Activated CD8-positive, alpha-beta memory T cell treated with anti-CD3 and anti-CD28 coated beads, Interleukin-2, amount 50 U/mL, for 24 hours (primary cell): ENCODE data around the gene LPCAT3.
A peak's percentile ranks its signal among the peaks of the same experiment; 100 is the strongest.

ENCODE experiments used
- DNase-seq: peaks from one replicate; pipeline ENCODE4 v3.0.0-alpha.2; 2020; ENCODE audit errors: extremely low read depth

LPCAT3 gene

GRCh38 chr12:6952863-6953441, 65.3 kb downstream of the LPCAT3 start:
- DNase-seq = no peak

GRCh38 chr12:6952121-6952862, 66.0 kb downstream of the LPCAT3 start:
- no peak for DNase-seq

DNA sequence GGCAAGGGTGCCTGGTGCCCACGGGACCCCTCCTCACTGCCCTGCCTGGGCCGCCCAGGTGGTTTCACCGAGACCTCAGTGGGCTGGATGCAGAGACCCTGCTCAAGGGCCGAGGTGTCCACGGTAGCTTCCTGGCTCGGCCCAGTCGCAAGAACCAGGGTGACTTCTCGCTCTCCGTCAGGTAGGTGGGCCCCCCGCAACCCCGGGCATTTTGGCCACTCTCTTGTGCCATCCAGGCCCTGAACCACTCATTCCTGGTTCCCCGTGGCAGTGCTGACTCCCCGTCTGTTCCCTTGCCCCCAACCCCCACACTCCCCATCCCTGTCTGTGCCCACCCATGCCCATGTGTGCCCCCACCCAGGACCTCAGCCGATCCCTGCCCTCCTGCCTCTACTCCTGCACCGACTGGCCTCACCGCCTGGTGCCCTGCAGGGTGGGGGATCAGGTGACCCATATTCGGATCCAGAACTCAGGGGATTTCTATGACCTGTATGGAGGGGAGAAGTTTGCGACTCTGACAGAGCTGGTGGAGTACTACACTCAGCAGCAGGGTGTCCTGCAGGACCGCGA, 66.6 kb downstream of the LPCAT3 start:
- DNase-seq = no peak

GRCh38 chr12:6950811-6951540, 67.3 kb downstream of the LPCAT3 start, which contains the start of gene PTPN6:
PTPN6 (plus strand) TSS chr12:6951356; CDS start chr12:6951513, 157 bp downstream.
- DNase-seq = no peak

- DNase-seq = no peak
These were observed 67.9 kb downstream of the LPCAT3 start for GRCh38 chr12:6950401-6950801.

DNA sequence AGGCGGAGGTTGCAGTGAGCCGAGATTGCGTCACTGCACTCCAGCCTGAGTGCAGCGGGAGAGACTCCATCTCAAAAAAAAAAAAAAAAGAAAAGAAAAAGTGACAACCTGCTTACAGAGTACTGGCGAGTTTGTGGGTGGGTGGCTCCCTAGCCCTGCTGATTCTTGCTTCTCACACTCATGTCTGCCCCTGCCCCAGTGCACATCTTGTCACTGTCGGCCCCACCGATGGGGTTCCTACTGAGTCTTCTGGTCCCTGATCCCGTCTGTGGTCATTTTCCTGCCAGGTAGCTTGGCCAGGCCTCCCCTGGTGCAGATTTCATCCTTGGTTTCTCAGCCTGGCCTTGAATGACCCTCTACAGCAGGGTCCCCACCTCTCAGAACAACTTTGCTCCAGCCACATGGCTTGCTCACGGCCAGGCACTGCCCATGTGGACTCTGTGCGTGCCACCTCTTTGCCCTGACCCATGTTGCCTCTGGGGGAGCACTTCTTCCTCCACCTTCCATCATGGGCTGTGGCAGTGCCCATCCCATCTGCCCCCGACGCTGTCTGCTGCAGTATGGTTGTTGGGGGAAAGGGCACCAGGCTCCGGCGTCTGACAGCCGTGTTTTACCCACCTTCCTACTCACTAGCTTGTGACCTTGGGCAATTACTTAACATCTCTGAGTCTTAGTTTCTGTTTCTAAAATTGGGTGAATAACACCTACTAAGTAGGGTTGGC, 69.2 kb downstream of the LPCAT3 start:
- no peak for DNase-seq

- DNase-seq = no peak
These were observed 70.7 kb downstream of the LPCAT3 start for GRCh38 chr12:6947615-6948014.

GRCh38 chr12:6946920-6947374, 71.3 kb downstream of the LPCAT3 start:
- DNase-seq = no peak

- DNase-seq = no peak
These were observed 72.0 kb downstream of the LPCAT3 start for GRCh38 chr12:6946033-6946919.

GRCh38 chr12:6945613-6946012, 72.7 kb downstream of the LPCAT3 start:
- DNase-seq = no peak

DNA sequence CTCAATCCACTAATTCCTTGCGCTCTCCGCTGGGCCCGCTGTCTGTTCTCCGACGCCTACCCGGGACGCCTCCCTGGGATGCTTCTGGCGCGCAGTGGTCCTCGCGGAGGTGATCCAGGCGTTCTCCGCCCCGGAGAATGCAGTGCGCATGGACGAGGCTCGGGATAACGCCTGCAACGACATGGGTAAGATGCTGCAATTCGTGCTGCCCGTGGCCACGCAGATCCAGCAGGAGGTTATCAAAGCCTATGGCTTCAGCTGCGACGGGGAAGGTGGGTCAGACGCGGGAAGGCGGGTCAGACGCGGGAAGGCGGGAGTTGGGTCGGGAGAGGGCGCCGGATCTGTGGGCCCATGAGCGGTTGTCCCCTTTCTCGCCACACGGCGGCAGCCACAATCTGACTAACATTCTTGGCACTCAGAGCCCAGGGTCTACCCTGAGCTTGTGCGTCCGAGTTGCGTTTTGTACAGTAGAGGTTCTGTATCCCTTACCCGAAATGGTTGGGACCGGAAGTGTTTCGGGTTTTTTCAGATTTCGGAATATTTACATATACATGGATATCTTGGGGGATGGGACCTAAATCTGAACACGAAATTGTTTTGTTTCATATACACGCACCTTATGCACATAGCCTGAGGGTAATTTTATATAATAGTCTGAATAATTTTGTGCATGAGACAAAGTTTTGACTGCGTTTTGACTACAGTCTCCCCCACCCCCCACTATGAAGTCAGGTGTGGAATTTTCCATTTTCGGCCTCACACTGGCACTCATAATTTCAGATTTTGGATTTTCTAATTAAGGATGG, 73.7 kb downstream of the LPCAT3 start:
- peak; percentile 74 for DNase-seq

DNA sequence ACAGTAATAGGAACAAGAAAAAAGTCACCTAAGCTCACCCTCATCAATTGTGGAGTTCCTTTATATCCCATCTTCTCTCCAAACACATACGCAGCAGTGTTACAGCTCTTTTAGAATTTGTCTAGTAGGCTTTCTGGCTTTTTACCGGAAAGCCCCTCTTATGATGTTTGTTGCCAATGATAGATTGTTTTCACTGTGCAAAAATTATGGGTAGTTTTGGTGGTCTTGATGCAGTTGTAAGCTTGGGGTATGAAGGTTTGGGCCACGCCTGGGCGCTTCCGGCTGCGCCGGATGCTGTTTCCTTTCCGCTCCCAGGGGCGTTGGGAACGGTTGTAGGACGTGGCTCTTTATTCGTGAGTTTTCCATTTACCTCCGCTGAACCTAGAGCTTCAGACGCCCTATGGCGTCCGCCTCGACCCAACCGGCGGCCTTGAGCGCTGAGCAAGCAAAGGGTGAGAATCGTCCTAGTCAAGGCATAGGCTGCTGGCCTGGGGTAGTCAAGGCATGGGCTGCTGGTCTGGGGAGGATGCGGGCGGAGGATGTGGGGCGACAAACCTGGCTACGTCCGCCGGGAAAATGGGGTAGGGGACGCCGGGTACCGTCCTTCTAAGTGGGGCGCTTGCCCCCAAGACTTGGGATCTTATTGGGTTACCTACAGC, 74.4 kb downstream of the LPCAT3 start, which contains the start of the genes C12orf57 and RNU7-1:
TSS of gene C12orf57 (plus strand) at position 301 of the 659 bp plus-strand sequence. CDS start at position 401, 100 bp downstream.
TSS of gene RNU7-1 (plus strand) at position 95 of the 659 bp plus-strand sequence.
- DNase-seq = no peak

GRCh38 chr12:6943389-6943721, 74.9 kb downstream of the LPCAT3 start:
- no peak for DNase-seq

DNA sequence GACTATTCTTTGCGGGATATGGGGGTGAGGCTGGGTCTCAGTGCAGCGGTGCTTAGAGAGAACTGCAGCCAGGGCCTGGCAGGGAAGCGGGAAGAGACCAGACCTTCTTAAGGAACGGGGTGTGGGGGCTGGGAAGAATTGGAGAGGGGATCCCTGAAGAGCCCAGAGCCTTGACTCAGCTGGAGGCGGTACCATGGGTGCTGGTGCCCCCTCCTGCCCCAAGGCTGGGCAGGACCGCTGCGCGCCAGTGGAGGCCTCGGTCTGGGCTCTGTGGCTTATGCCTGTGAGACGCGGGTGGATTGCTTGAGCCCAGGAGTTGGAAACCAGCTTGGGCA, 76.0 kb downstream of the LPCAT3 start:
- no peak for DNase-seq

DNA sequence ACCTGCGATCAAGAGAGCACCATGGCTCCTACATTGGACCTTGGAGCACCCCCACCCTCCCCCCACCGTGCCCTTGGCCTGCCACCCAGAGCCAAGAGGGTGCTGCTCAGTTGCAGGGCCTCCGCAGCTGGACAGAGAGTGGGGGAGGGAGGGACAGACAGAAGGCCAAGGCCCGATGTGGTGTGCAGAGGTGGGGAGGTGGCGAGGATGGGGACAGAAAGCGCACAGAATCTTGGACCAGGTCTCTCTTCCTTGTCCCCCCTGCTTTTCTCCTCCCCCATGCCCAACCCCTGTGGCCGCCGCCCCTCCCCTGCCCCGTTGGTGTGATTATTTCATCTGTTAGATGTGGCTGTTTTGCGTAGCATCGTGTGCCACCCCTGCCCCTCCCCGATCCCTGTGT, 76.5 kb downstream of the LPCAT3 start:
- DNase-seq = no peak

DNA sequence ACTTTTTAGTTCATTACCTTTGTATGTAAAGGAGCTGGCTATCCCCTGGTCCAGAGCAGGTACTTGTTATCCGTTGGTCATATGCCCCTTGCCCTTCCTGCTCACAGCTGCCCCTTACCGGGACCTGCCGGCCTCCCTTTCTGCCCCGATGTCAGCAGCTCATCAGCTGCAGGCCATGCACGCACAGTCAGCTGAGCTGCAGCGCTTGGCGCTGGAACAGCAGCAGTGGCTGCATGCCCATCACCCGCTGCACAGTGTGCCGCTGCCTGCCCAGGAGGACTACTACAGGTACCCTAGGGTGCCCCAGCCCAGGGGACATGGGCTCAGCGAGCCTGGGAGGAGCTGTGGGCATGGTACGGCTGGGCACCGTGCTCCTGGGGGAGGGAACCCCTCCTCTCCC, 77.0 kb downstream of the LPCAT3 start:
- DNase-seq = no peak

GRCh38 chr12:6939191-6939540, 79.1 kb downstream of the LPCAT3 start:
- no peak for DNase-seq

DNA sequence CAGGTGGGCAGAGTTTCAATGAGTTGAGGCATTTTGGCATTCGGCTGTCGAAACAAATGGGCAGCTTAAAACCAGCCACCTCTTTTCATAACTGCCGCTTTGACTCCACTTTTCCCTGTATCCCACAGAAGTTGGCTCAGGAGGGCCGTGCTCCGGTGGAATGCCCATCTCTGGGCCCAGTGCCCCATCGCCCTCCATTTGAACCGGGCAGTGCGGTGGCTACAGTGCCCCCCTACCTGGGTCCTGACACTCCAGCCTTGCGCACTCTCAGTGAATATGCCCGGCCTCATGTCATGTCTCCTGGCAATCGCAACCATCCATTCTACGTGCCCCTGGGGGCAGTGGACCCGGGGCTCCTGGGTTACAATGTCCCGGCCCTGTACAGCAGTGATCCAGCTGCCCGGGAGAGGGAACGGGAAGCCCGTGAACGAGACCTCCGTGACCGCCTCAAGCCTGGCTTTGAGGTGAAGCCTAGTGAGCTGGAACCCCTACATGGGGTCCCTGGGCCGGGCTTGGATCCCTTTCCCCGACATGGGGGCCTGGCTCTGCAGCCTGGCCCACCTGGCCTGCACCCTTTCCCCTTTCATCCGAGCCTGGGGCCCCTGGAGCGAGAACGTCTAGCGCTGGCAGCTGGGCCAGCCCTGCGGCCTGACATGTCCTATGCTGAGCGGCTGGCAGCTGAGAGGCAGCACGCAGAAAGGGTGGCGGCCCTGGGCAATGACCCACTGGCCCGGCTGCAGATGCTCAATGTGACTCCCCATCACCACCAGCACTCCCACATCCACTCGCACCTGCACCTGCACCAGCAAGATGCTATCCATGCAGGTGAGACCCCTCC, 79.7 kb downstream of the LPCAT3 start:
- DNase-seq = no peak
